ENCODE results near the gene MYEOV.

Gene MYEOV

GRCh38 chr11:69293819-69294505, at the start of gene MYEOV:
MYEOV (plus strand) TSS chr11:69294155; CDS start chr11:69295355, 1,200 bp downstream.
- no peak for DNase-seq (ENCODE audit: low read depth in 2 of 2, low spot score in 1 of 2)

DNA sequence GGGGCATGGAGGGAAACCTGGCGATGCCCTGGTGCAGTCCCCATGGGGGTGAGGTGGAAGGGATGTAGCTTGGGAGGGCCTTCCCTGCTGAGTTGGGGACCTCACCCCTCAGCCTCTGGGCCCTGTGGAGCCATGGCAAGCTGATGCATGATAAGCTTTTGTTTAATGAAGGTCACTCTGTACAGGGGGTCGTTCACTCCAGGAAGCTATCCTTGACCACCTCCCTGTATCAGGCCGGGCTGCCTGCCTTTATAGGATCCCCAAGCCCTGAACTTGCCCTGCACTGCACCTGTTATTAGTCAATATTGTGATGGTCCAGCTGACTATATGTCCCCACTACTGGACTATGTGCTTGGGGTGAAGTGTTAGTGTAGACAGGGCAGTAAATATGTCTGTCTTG, 49.7 kb upstream of the MYEOV start:
- DNase-seq (ENCODE audit: low read depth in 2 of 2, low spot score in 1 of 2): no peak

- DNase-seq (ENCODE audit: low read depth in 2 of 2, low spot score in 1 of 2): no peak
Observed at GRCh38 chr11:69245041-69245440, 48.9 kb upstream of the MYEOV start.

GRCh38 chr11:69245491-69246345, 48.2 kb upstream of the MYEOV start:
- no peak for DNase-seq (ENCODE audit: low read depth in 2 of 2, low spot score in 1 of 2)

DNA sequence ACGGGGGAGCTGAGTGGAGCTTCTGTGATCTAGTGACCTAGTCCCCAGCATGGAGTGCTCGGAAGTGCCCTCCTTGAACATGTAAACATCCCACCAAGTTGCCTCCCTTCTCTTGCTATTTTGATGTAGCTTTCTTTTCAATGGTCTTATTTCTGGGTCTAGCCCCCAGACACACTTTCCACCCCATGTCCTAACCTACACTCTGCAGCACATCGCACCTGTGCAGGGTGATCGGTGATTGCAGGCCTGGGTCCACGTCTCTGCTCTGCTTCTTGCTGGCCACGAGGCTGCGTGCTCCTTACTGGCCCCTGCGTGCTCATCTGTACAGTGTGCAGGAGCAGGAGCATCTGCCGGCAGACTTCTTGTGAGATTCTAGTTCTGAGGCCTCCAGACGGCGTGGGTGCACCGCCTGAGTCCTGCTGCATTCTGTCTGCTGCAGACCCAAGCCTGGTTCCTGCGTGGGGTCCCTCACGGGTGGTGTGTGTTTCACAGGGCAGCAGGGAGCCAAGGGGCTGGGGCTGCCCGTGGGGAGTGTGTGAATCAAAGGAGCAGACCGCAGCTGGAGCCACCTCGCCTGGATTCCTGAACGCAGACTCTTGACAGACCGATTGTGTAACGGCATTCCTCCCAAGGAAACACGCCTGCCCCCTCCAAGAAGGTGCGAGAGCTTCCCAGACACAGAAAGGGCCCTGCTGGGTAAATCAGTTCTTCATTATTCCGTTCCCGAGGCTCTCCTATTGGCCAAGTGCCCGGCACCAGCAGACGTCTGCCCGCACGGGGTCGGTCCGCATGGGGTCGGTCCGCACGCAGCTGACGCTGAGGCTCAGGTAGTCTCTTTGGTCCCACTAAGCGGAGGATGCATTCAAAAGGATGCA, 44.4 kb upstream of the MYEOV start:
- no peak for DNase-seq (ENCODE audit: low read depth in 2 of 2, low spot score in 1 of 2)

- DNase-seq (ENCODE audit: low read depth in 2 of 2, low spot score in 1 of 2): no peak
Observed at GRCh38 chr11:69250186-69251056, 43.5 kb upstream of the MYEOV start.

- no peak for DNase-seq (ENCODE audit: low read depth in 2 of 2, low spot score in 1 of 2)
Observed at GRCh38 chr11:69251057-69251393, 42.9 kb upstream of the MYEOV start.

DNA sequence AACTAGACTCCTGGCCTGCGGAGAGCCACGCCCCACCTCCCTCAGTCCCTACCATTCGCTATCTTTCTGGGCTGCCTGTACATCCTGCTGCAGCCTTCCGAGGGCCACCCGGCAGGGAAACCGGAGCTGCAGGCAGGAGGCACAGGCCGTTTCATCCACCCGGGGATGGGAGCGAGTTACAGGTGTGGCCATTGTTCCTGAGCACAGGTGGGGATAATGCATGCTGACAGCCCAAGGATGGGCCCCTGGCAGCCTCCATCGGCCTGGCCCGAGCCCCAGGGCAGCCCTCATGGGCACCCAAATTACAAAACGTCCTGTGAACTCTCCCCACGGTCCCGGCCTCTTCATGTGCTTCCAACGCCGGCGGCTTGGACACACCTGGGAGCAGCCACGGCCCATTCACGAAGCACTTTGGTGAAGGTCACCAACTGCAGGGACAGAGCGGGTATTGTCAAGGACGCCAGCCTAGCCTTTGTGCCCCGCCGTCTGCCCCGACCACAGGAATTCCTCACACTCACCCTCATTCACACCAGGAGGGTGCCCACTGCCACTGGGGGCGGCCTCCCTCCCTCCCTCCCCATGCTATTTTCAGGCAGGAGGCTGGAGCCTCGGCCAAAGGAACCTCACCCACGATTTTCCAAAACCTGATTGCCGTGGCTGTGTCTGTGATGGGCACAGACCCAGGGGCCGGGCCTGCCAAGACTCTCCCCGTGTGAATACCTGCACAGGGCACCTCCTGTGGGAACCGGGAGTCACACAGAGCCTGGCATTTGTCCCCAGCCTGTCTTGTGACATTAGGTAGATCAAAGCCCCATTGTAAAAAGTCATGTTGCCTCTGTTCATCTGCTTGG, 42.1 kb upstream of the MYEOV start:
- no peak for DNase-seq (ENCODE audit: low read depth in 2 of 2, low spot score in 1 of 2)

GRCh38 chr11:69252490-69252837, 41.5 kb upstream of the MYEOV start:
- no peak for DNase-seq (ENCODE audit: low read depth in 2 of 2, low spot score in 1 of 2)

- DNase-seq (ENCODE audit: low read depth in 2 of 2, low spot score in 1 of 2): no peak
Observed at GRCh38 chr11:69253028-69253427, 40.9 kb upstream of the MYEOV start.

DNA sequence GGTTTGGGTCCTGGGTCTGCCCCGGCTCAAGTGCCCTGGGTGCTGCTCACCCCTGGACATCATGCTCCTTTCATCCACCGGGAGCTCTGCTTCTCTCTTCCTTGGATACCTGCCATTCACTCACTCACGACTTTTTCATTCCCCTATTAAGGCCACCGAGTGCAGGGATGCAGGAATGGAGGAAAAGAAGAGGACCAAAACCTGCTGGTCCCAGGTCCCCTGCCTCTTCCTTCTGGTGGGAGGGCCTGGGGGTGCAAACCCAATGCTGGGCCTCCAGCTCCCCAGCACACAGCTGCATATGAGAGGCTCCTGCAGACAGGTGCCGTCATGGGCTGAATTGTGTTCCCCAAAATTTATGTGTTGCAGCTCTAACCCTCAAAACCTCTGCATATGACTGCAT, 36.8 kb upstream of the MYEOV start:
- no peak for DNase-seq (ENCODE audit: low read depth in 2 of 2, low spot score in 1 of 2)

DNA sequence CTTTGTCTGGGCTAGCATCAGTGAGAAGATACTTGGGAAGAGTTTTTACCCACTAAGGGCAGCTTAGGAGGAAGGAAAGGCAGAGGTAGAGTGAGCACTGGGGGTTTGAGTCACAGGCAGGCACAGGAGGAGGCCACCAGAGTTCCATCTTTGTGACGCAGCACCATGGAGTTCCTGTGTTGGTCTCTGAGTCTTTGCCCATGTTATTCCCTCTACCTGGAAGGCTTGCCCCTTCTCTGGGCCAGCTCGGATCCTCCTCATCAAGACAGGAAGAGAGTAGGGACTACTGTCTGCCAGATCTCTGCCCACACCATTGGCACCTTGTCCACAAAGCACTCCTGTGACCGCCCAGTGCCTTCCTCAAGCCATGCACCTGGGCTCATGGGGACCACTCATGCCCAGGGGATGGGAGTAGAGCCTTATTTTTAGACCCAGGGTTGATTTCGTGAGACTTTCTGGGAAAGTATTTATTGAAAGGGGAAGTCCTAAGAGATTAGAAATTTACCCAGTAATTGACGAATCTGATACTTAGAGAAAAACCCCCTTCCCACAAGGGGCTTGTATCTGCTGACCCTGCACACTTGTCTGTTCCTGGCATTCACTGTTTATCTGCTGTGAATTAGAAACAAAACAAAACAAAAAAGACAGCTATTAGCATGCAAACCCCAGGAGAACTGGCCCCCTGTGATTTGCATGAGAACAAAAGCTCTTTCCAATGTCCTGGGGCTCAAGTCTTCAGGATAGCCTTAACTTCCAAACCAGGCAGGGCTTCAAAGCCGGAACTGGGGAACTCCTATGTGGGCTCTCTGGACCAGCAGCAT, 35.9 kb upstream of the MYEOV start:
- no peak for DNase-seq (ENCODE audit: low read depth in 2 of 2, low spot score in 1 of 2)

DNA sequence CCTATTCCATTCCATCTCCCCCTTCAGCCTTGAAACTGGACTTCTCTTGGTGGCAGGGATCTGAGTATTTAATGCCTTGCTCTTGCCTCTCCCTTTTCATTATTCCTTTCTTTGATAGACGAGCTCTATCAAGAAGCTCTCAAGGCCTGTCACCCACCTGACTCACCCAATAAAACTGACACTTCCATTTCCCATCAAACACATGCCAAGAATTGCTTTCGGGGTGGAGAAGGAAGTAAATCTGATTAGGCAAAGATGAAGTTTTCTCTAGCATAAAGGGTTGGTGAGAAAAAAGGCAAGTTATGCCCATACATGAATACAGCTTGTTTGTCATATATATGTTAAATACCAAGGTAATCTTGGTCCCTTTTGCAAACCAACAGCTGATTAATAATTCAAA, 34.9 kb upstream of the MYEOV start:
- DNase-seq (ENCODE audit: low read depth in 2 of 2, low spot score in 1 of 2): no peak

DNA sequence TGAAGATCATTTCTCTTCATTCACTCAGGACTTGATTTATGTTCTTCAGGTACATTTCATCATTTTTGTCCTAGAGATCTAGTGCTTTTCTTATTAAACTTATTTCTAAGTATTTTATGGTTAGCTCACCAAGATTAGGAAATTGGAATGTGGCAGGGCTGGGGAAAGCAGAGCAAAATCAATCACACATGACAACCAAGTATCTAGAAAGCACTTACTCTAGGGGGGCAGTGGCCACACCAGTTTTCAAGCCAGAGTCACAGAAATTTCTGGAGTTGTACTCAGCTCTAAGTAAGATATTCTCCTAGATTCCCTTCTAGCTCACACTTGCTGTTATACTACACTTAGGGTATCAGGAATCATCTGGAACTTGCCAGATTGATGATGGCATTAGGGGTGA, 33.3 kb upstream of the MYEOV start:
- DNase-seq (ENCODE audit: low read depth in 2 of 2, low spot score in 1 of 2): no peak

GRCh38 chr11:69261116-69261515, 32.8 kb upstream of the MYEOV start:
- DNase-seq (ENCODE audit: low read depth in 2 of 2, low spot score in 1 of 2): no peak

GRCh38 chr11:69262918-69263735, 30.8 kb upstream of the MYEOV start:
- DNase-seq (ENCODE audit: low read depth in 2 of 2, low spot score in 1 of 2): no peak

- DNase-seq (ENCODE audit: low read depth in 2 of 2, low spot score in 1 of 2): no peak
Observed at GRCh38 chr11:69263736-69264052, 30.3 kb upstream of the MYEOV start.

DNA sequence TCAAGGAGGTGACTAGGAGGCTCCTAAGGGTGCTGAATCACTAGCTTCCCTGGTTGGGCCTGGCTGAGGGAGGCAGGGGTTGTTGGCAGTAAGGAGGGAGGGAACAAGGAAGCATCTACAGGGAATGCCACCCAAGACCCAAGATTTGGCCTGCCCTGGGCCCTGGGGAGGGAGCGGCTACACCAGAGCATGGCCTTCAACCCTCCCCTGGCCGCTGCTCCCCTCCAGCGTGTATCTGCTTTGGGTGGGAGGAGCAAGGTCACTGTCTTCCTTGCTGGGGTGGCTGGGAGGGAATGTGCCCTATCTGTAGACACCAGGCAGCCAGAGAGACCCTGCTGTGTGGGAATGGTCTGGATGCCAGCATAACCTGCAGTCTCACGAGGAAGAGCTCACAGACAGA, 29.5 kb upstream of the MYEOV start:
- no peak for DNase-seq (ENCODE audit: low read depth in 2 of 2, low spot score in 1 of 2)
